ENCODE results near the gene CABYR. TPM values are rescaled to one million over a fixed set of nuclear protein-coding genes. Genes with fewer than 3 reads are reported as not detected.
A peak's percentile ranks its signal among the peaks of the same experiment; 100 is the strongest.

CABYR gene
- total RNA-seq, 4 donors from 2014 or later, result 2.0 to 4.4 TPM; not detected in 2

DNA sequence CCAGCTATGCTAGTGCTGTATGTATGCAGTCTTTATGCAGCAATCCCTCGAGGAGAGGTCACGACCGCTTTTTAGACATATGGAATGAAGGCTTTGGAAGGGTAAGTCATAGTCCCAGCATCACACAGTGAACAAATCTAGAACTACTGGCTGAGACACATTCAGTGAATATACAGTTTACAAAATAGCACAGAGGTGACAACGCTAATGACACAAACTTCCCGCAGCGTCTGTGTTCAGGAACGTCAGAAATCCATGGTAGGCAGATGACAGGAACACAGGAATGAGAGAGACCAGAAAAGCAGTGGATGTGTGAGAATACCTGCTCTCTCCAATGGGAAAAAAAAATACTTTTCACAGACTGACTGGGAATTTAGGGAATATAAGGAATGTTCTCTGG, 29.6 kb downstream of the CABYR start:
- no peak for TF ChIP-seq POLR2A (IDR thresholded peaks at IDR 0.05)
- TF ChIP-seq, protein P1, sequence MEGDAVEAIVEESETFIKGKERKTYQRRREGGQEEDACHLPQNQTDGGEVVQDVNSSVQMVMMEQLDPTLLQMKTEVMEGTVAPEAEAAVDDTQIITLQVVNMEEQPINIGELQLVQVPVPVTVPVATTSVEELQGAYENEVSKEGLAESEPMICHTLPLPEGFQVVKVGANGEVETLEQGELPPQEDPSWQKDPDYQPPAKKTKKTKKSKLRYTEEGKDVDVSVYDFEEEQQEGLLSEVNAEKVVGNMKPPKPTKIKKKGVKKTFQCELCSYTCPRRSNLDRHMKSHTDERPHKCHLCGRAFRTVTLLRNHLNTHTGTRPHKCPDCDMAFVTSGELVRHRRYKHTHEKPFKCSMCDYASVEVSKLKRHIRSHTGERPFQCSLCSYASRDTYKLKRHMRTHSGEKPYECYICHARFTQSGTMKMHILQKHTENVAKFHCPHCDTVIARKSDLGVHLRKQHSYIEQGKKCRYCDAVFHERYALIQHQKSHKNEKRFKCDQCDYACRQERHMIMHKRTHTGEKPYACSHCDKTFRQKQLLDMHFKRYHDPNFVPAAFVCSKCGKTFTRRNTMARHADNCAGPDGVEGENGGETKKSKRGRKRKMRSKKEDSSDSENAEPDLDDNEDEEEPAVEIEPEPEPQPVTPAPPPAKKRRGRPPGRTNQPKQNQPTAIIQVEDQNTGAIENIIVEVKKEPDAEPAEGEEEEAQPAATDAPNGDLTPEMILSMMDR (IDR thresholded peaks at IDR 0.05), result no peak
- H3K4me3 ChIP-seq, result no peak overlapping the region
- no peaks in the 10 kb centered on the region for H3K27me3 ChIP-seq
- no peaks in the 10 kb centered on the region for H3K9me3 ChIP-seq
- DNase-seq, result no peak
- no peaks in the 10 kb centered on the region for H3K4me1 ChIP-seq
- H3K36me3 ChIP-seq, result no peaks in the 10 kb centered on the region
- H3K27ac ChIP-seq, result no peak overlapping the region
- intact Hi-C loops (cut with DNase I; ENCODE audit: low total_unique reads), result no loop called here

DNA sequence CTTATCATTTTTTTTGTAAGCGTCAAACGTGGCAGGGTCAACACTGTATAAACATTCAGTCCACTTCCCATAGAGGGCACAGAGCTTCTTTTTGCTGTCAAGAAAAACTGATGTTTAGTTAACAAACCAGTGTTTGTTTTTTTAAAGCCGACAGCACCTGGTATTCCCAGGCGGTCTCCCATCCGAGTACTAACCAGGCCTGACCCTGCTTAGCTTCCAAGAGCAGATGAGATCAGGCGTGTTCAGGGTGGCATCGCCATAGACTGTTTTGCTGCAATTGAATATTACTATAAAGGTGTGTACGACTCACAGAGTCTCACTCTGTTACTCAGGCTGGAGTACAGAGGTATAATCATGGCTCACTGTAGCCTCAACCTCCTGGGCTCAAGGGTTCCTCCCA, 31.5 kb downstream of the CABYR start:
- Histone ChIP-seq H3K27ac (no peak overlapping the region), H3K36me3 (no peaks in the 10 kb centered on the region), H3K27me3 (no peaks in the 10 kb centered on the region), H3K4me3 (no peak overlapping the region), H3K9me3 (no peaks in the 10 kb centered on the region), H3K4me1 (no peaks in the 10 kb centered on the region)
- TF ChIP-seq, protein P1 (IDR thresholded peaks at IDR 0.05), result no peak
- TF ChIP-seq POLR2A (IDR thresholded peaks at IDR 0.05), result no peak
- intact Hi-C loops (cut with DNase I; ENCODE audit: low total_unique reads), result no loop called here
- no peak for DNase-seq

DNA sequence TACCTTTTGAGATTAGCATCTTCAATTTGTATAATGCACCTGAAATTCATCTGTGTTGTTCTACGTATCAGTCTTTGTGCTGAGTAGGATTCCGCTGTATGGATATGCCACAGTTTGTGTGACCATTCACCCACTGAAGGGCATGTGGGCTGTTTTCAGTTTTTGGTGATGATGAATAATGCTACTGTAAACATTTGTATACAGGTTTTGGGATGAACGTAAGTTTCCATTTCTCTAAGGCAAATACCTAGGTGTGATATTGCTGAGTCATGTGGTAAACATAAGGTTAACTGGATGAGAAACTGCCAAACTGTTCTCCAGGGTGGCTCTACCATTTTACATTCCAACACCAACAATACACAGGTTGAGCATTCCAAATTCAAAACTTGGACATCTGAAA, 35.1 kb downstream of the CABYR start:
- Histone ChIP-seq H3K27me3 (no peaks in the 10 kb centered on the region), H3K27ac (no peak overlapping the region), H3K4me3 (no peak overlapping the region), H3K9me3 (no peaks in the 10 kb centered on the region), H3K36me3 (no peaks in the 10 kb centered on the region), H3K4me1 (no peaks in the 10 kb centered on the region)
- TF ChIP-seq, protein P1 (IDR thresholded peaks at IDR 0.05), result no peak
- TF ChIP-seq POLR2A (IDR thresholded peaks at IDR 0.05), result no peak
- DNase-seq, result no peak
- intact Hi-C loops (cut with DNase I; ENCODE audit: low total_unique reads), result no loop called here

DNA sequence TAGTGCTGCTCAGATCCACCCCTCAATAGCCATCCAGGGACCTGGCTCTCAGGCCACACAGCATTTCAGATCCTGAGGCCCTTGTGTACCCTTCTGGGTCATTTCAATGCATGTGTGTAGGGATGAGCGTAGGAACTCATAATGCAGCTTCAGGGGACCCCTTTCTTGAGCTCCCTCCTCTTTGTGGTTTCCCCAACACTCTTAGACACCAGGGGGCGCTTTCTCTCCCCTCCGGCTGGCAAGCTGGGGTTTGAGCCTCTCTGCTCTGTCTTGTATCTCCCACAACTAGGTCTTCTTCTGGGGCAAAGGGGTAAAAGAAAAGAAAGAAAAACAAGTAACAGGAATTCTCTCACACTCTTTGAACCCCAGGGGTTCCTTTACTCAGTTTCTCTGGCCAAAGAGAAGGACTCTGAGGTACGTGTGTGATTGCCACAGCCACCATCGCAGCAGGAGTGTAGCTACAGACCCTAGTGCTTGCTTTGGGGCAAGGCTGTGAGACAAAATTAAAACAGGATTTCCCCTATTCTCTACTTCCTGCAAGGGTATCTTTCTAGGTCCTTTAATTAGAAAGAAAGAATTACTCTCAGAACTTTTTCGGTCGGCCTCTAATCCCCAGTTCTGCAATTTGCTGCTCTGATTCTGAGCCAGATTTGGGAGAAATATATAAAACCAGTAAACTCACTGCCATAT, 38.0 kb downstream of the CABYR start:
- Histone ChIP-seq H3K4me3 (no peak overlapping the region), H3K27me3 (no peaks in the 10 kb centered on the region), H3K9me3 (no peaks in the 10 kb centered on the region), H3K27ac (no peak overlapping the region), H3K36me3 (no peaks in the 10 kb centered on the region), H3K4me1 (no peaks in the 10 kb centered on the region)
- intact Hi-C loops (cut with DNase I; ENCODE audit: low total_unique reads), result no loop called here
- no peak for TF ChIP-seq POLR2A (IDR thresholded peaks at IDR 0.05)
- TF ChIP-seq, protein P1 (IDR thresholded peaks at IDR 0.05), result peak; percentile 50 to 73 (median 62)
- DNase-seq, result peak; percentile 47 to 67

DNA sequence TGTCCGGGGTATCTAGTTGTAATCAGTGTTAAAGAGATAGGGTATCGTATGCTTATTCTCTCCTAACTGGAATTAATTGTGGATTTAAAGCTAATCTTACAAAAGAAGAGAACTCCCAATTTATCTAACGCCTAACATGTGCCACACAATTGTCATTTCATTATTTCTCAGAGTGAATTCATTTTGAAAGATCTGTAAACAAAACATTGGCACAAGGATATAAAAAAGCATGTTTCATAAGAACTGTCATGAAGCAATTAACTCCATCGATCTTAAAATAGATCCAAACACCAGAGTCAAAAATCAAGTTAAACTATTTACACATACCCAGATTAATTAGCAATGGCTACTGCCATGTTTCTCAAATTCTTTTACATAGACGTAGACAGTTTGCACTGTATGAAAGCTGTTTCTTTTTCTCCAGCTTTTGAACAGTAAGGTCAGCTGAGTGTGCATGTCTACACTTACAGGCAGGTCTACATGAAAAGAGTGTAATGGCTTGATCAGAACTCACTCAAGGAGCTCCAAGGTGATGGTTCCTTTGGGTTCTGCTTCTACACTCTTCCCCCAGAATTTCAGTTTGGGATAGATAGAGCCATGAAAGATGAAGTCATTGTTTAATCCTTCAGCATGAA, 38.8 kb downstream of the CABYR start:
- TF ChIP-seq, protein P1 (IDR thresholded peaks at IDR 0.05), result no peak
- TF ChIP-seq POLR2A (IDR thresholded peaks at IDR 0.05), result no peak
- Histone ChIP-seq H3K4me1 (no peaks in the 10 kb centered on the region), H3K36me3 (no peaks in the 10 kb centered on the region), H3K27ac (no peak overlapping the region), H3K9me3 (no peaks in the 10 kb centered on the region), H3K4me3 (no peak overlapping the region), H3K27me3 (no peaks in the 10 kb centered on the region)
- intact Hi-C loops (cut with DNase I; ENCODE audit: low total_unique reads), result no loop called here
- no peak for DNase-seq

Data from uterus (tissue), 4 donors.